HCT116 (cell line): ENCODE data around the gene CIZ1. TPM values are rescaled to one million over a fixed set of nuclear protein-coding genes. Genes with fewer than 3 reads are reported as not detected.

ENCODE experiments used
- ATAC-seq: fragments of 200-7000 bp; cut with Tn5 transposase; 2 replicates; pipeline ENCODE4 v1.9.1; 2020; ENCODE audit warnings: mild to moderate bottlenecking, moderate library complexity
- BruUV-seq: library from RNA; stranded (reverse); fragments of 400-500 nt; replicated peaks from 2 replicates; lab custom pipeline; 2021; lab: Mats Ljungman, UMichigan
- CTCF ChIA-PET: fragments of 300-600 bp; sonication (Branson Sonifier 250); formaldehyde crosslinking; loops from one replicate; lab custom pipeline; 2021; ENCODE audit warnings: antibody characterized with exemption; lab: Charles Lee
- POLR2A ChIA-PET: fragments of 300-600, 350-600 bp; sonication (Branson Sonifier 250); formaldehyde crosslinking; loops from one replicate; lab custom pipeline; 2021; ENCODE audit warnings: antibody characterized with exemption; lab: Charles Lee
- RAD21 ChIA-PET, 2 experiments: fragments of 300-600 bp; sonication (Branson Sonifier 250); formaldehyde crosslinking; loops; one replicate each; lab custom pipeline; 2023; ENCODE audit warnings: low total read pairs in 2 of 2; ENCODE audit not compliant: uncharacterized antibody in 2 of 2, unreplicated experiment in 2 of 2, low non-redundant PET in 1 of 2; lab: Charles Lee
- DNase-seq: peaks from one replicate; pipeline ENCODE4 v3.0.0-alpha.2; 2010; ENCODE audit warnings: low read depth, low spot score
- H2AFZ ChIP-seq: fragments of 200-600 bp; shearing (Covaris generic), sonication (generic); 2 replicates; pipeline ENCODE4 v1.6.1; 2017; ENCODE audit warnings: low read depth, mixed run types, mixed read lengths, antibody characterized with exemption, low read length; ENCODE audit not compliant: poor library complexity, severe bottlenecking
- H3K27ac ChIP-seq: 2 replicates; pipeline ENCODE4 v1.5.1; 2012; ENCODE audit warnings: low read depth, low read length
- H3K27me3 ChIP-seq: fragments of 200-600 bp; sonication (generic); 2 replicates; pipeline ENCODE4 v1.6.1; 2016; ENCODE audit warnings: mixed run types, low read length, mixed read lengths; ENCODE audit not compliant: insufficient read depth
- H3K36me3 ChIP-seq, 2 experiments: fragments of 200-500 bp in 1 of 2; fragments of 200-600 bp in 1 of 2; sonication (Bioruptor generic) in 1 of 2; sonication (generic) in 1 of 2; 2 replicates each; pipeline versions ENCODE4 v1.5.1 to v1.6.1; 2014 to 2016; ENCODE audit warnings: low read length in 2 of 2, inconsistent platforms in 1 of 2, mixed read lengths in 1 of 2, mixed run types in 1 of 2; ENCODE audit not compliant: insufficient read depth in 2 of 2, control insufficient read depth in 1 of 2
- H3K4me1 ChIP-seq, 2 experiments: fragments of 200-600 bp in 1 of 2; sonication (generic) in 1 of 2; 2 replicates each; pipeline versions ENCODE4 v1.5.1 to v1.6.1; 2012 to 2017; ENCODE audit warnings: low read length in 2 of 2, inconsistent platforms in 1 of 2, mild to moderate bottlenecking in 1 of 2, mixed read lengths in 1 of 2, mixed run types in 1 of 2, moderate library complexity in 1 of 2; ENCODE audit not compliant: insufficient read depth in 2 of 2, control insufficient read depth in 1 of 2
- H3K4me2 ChIP-seq: fragments of 200-600 bp; sonication (generic); 2 replicates; pipeline ENCODE4 v1.6.1; 2017; ENCODE audit warnings: mixed run types, low read length, mixed read lengths
- H3K4me3 ChIP-seq, 2 experiments: fragments of 200-600 bp in 1 of 2; sonication (generic) in 1 of 2; replicated peaks in 1 of 2; 2 replicates each; pipeline ENCODE4 v1.5.1; 2011 to 2016; ENCODE audit warnings: low read length in 2 of 2, control low read depth in 1 of 2, low read depth in 1 of 2, mild to moderate bottlenecking in 1 of 2, mixed read lengths in 1 of 2, mixed run types in 1 of 2
- H3K79me2 ChIP-seq: fragments of 200-600 bp; sonication (generic); 2 replicates; pipeline ENCODE4 v1.6.1; 2017; ENCODE audit warnings: mild to moderate bottlenecking, mixed run types, low read length, moderate library complexity, mixed read lengths; ENCODE audit not compliant: insufficient read depth
- H3K9ac ChIP-seq: fragments of 200-600 bp; sonication (generic); 2 replicates; pipeline ENCODE4 v1.6.1; 2016; ENCODE audit warnings: low read length, mixed read lengths
- H3K9me2 ChIP-seq: fragments of 200-600 bp; sonication (generic), shearing (Covaris generic); 2 replicates; pipeline ENCODE4 v1.6.1; 2017; ENCODE audit warnings: mixed run types, mild to moderate bottlenecking, moderate library complexity; ENCODE audit not compliant: insufficient read depth
- H3K9me3 ChIP-seq, 2 experiments: fragments of 200-500 bp in 1 of 2; fragments of 200-600 bp in 1 of 2; sonication (Bioruptor generic) in 1 of 2; sonication (generic) in 1 of 2; 2 replicates each; pipeline ENCODE4 v1.6.1; 2014 to 2017; ENCODE audit warnings: low read length in 2 of 2, mixed read lengths in 2 of 2, inconsistent platforms in 1 of 2, low read depth in 1 of 2, mild to moderate bottlenecking in 1 of 2, mixed run types in 1 of 2, moderate library complexity in 1 of 2; ENCODE audit not compliant: control insufficient read depth in 1 of 2, insufficient read depth in 1 of 2
- H4K20me1 ChIP-seq: fragments of 200-600 bp; sonication (generic), shearing (Covaris generic); 2 replicates; pipeline ENCODE4 v1.6.1; 2017; ENCODE audit warnings: mixed run types, mild to moderate bottlenecking, moderate library complexity; ENCODE audit not compliant: insufficient read depth
- ATF3 ChIP-seq: IDR thresholded peaks from 2 replicates; pipeline ENCODE4 v1.6.1; 2012
- CEBPB ChIP-seq: IDR thresholded peaks from 2 replicates; pipeline ENCODE4 v1.6.1; 2012; ENCODE audit warnings: low read depth
- CTCF ChIP-seq, 3 experiments: fragments of 200-600 bp in 1 of 3; sonication (generic) in 1 of 3; IDR thresholded peaks in 2 of 3; conservative IDR thresholded peaks in 1 of 3; 2 replicates each; pipeline ENCODE4 v1.5.1; 2012 to 2017; ENCODE audit warnings: low read depth in 2 of 3, low read length in 2 of 3, antibody characterized with exemption in 1 of 3, borderline replicate concordance in 1 of 3, control low read depth in 1 of 3, mild to moderate bottlenecking in 1 of 3, mixed read lengths in 1 of 3, mixed run types in 1 of 3, moderate library complexity in 1 of 3; ENCODE audit not compliant: insufficient read depth in 1 of 3
- EGR1 ChIP-seq: IDR thresholded peaks from 2 replicates; pipeline ENCODE4 v1.6.1; 2012; ENCODE audit warnings: low read depth
- ELF1 ChIP-seq: IDR thresholded peaks from 2 replicates; pipeline ENCODE4 v1.6.1; 2012; ENCODE audit warnings: low read depth, borderline replicate concordance
- EZH2 ChIP-seq: fragments of 200-600 bp; sonication (generic); IDR thresholded peaks from 2 replicates; pipeline ENCODE4 v1.6.1; 2017; ENCODE audit warnings: antibody characterized with exemption, mixed run types
- FOSL1 ChIP-seq: IDR thresholded peaks from 2 replicates; pipeline ENCODE4 v1.6.1; 2012; ENCODE audit warnings: low read depth
- MAX ChIP-seq: IDR thresholded peaks from 2 replicates; pipeline ENCODE4 v1.6.1; 2012
- POLR2A ChIP-seq: IDR thresholded peaks from 2 replicates; pipeline ENCODE4 v1.7.0; 2011; ENCODE audit warnings: borderline replicate concordance; ENCODE audit not compliant: insufficient read depth, insufficient read length; ENCODE audit errors: extremely low read depth
- POLR2AphosphoS5 ChIP-seq: IDR thresholded peaks from 2 replicates; pipeline ENCODE4 v1.6.1; 2011; ENCODE audit warnings: mild to moderate bottlenecking, low read depth, low read length, moderate library complexity
- RAD21 ChIP-seq: IDR thresholded peaks from 2 replicates; pipeline ENCODE4 v1.6.1; 2012; ENCODE audit warnings: low read depth, mild to moderate bottlenecking
- SP1 ChIP-seq: IDR thresholded peaks from 2 replicates; pipeline ENCODE4 v1.6.1; 2012; ENCODE audit warnings: low read depth
- SRF ChIP-seq: IDR thresholded peaks from 2 replicates; pipeline ENCODE4 v1.6.1; 2012; ENCODE audit warnings: low read depth
- TCF7L2 ChIP-seq: IDR thresholded peaks from 2 replicates; pipeline ENCODE4 v1.7.0; 2011; ENCODE audit warnings: borderline replicate concordance, inconsistent platforms; ENCODE audit not compliant: insufficient read depth, insufficient read length; ENCODE audit errors: extremely low read depth
- YY1 ChIP-seq: IDR thresholded peaks from 2 replicates; pipeline ENCODE4 v1.6.1; 2011; ENCODE audit warnings: low read length, low read depth, moderate library complexity, mild to moderate bottlenecking; ENCODE audit not compliant: insufficient replicate concordance; ENCODE audit errors: extremely low read depth
- ZBTB33 ChIP-seq: IDR thresholded peaks from 2 replicates; pipeline ENCODE4 v1.6.1; 2011; ENCODE audit warnings: mild to moderate bottlenecking, low read length, moderate library complexity; ENCODE audit not compliant: insufficient replicate concordance; ENCODE audit errors: extremely low read depth
- ZNF274 ChIP-seq: fragments of 200-500 bp; sonication (Bioruptor generic); IDR thresholded peaks from 2 replicates; pipeline ENCODE4 v1.6.1; 2014; ENCODE audit warnings: mild to moderate bottlenecking, low read depth, low read length, inconsistent platforms
- intact Hi-C: fragments of 100-400 bp; cut with micrococcal nuclease; formaldehyde crosslinking; loops from 2 replicates; pipeline ENCODE4 v1.10.0; 2022
- total RNA-seq: library from RNA; stranded (reverse); gene quantifications from one replicate; pipeline ENCODE4 v1.2.1, GENCODE V29; 2021; ENCODE audit not compliant: unreplicated experiment

CIZ1 gene
- total RNA-seq, 1 experiment from 2014 or later = 144 TPM

GRCh38 chr9:128224877-128225276, 33.5 kb upstream of the CIZ1 start:
- RAD21 ChIA-PET = no interaction called here
- no peak for ATAC-seq

More at GRCh38 chr9:128224877-128225276, 33.5 kb upstream of the CIZ1 start:
- no peak overlapping the region for H2AFZ ChIP-seq
- no peaks in the 10 kb centered on the region for H3K9me2 ChIP-seq
- no TSS peak for BruUV-seq
- TF ChIP-seq SRF (no peak), ELF1 (no peak), CTCF (IDR thresholded peaks at IDR 0.05 in 2 of 3, conservative IDR thresholded peaks at IDR 0.05 in 1 of 3; ENCODE audit: borderline replicate concordance in 1 of 3, insufficient read depth in 1 of 3, low read depth in 2 of 3, low read length in 2 of 3) (no peak), EGR1 (no peak), RAD21 (no peak), SP1 (no peak), POLR2AphosphoS5 (no peak), ZBTB33 (no peak), POLR2A (no peak), ZNF274 (no peak), FOSL1 (no peak), MAX (no peak), EZH2 (no peak), YY1 (no peak), TCF7L2 (no peak), CEBPB (no peak), ATF3 (no peak)
- no peaks in the 10 kb centered on the region for H3K36me3 ChIP-seq
- H3K4me3 ChIP-seq = no peak overlapping the region
- H3K4me2 ChIP-seq = no peak overlapping the region
- H4K20me1 ChIP-seq = no peaks in the 10 kb centered on the region
- no peak overlapping the region for H3K27ac ChIP-seq
- DNase-seq = no peak
- no peak overlapping the region for H3K9ac ChIP-seq
- no peaks in the 10 kb centered on the region for H3K9me3 ChIP-seq
- no peaks in the 10 kb centered on the region for H3K79me2 ChIP-seq
- H3K4me1 ChIP-seq = no peaks in the 10 kb centered on the region
- ChIA-PET POLR2A (no interaction called here), CTCF (no interaction called here)
- intact Hi-C loops = no loop called here
- no peaks in the 10 kb centered on the region for H3K27me3 ChIP-seq
